WTC11 (cell line): ENCODE measurements around the gene KLHL8. TPM values are rescaled to one million over a fixed set of nuclear protein-coding genes. Genes with fewer than 3 reads are reported as not detected.
A peak's percentile ranks its signal among the peaks of the same experiment; 100 is the strongest.

Experiments used
- ATAC-seq: fragments of 200-7000 bp; cut with Tn5 transposase; 2 replicates; pipeline ENCODE4 v1.10.0; 2021; ENCODE audit warnings: mild to moderate bottlenecking, moderate library complexity
- CTCF ChIA-PET: fragments of 300-600 bp; sonication (Branson Sonifier 250); formaldehyde crosslinking; loops from one replicate; lab custom pipeline; 2021; ENCODE audit warnings: antibody characterized with exemption; lab: Charles Lee
- POLR2A ChIA-PET: fragments of 350-600 bp; sonication (Branson Sonifier 250); formaldehyde crosslinking; loops from one replicate; lab custom pipeline; 2021; ENCODE audit warnings: antibody characterized with exemption; lab: Charles Lee
- DNase-seq: peaks from one replicate; pipeline ENCODE4 v3.0.0; 2021; ENCODE audit warnings: low spot score
- H3K27ac Mint-ChIP-seq: 2 replicates; pipeline ENCODE4 v1.8.0; 2021; ENCODE audit warnings: mixed read lengths
- H3K27me3 Mint-ChIP-seq: 2 replicates; pipeline ENCODE4 v1.8.0; 2021; ENCODE audit warnings: low read depth, mild to moderate bottlenecking, moderate library complexity, mixed read lengths
- H3K36me3 Mint-ChIP-seq: 2 replicates; pipeline ENCODE4 v1.8.0; 2021; ENCODE audit warnings: mixed read lengths
- H3K4me1 Mint-ChIP-seq: 2 replicates; pipeline ENCODE4 v1.8.0; 2022; ENCODE audit warnings: mixed read lengths
- H3K4me3 Mint-ChIP-seq: 2 replicates; pipeline ENCODE4 v1.8.0; 2021; ENCODE audit warnings: mild to moderate bottlenecking, moderate library complexity, mixed read lengths
- H3K9me3 Mint-ChIP-seq: 2 replicates; pipeline ENCODE4 v1.8.0; 2021; ENCODE audit warnings: mixed read lengths
- ATF3 ChIP-seq: sonication (generic); formaldehyde crosslinking; conservative IDR thresholded peaks from 2 replicates; pipeline ENCODE4 v1.8.1; 2022; ENCODE audit warnings: mild to moderate bottlenecking, missing genetic modification reagents
- FOXJ3 ChIP-seq: sonication (generic); formaldehyde crosslinking; IDR thresholded peaks from 2 replicates; pipeline ENCODE4 v1.9.0; 2021; ENCODE audit warnings: missing genetic modification reagents, mild to moderate bottlenecking, borderline replicate concordance
- FOXK1 ChIP-seq: sonication (generic); formaldehyde crosslinking; IDR thresholded peaks from 2 replicates; pipeline ENCODE4 v1.8.0; 2022; ENCODE audit warnings: mild to moderate bottlenecking, moderate library complexity, missing genetic modification reagents
- GABPB1 ChIP-seq: sonication (generic); formaldehyde crosslinking; IDR thresholded peaks from 2 replicates; pipeline ENCODE4 v1.8.1; 2023; ENCODE audit warnings: mild to moderate bottlenecking, missing genetic modification reagents
- HMGXB4 ChIP-seq: sonication (generic); formaldehyde crosslinking; IDR thresholded peaks from 2 replicates; pipeline ENCODE4 v1.8.1; 2023; ENCODE audit warnings: mild to moderate bottlenecking, moderate library complexity, missing genetic modification reagents
- IRF1 ChIP-seq: sonication (generic); formaldehyde crosslinking; IDR thresholded peaks from 2 replicates; pipeline ENCODE4 v1.8.0; 2023; ENCODE audit warnings: missing genetic modification reagents
- NFE2L1 ChIP-seq: sonication (generic); formaldehyde crosslinking; IDR thresholded peaks from 2 replicates; pipeline ENCODE4 v1.8.1; 2023; ENCODE audit warnings: missing genetic modification reagents
- NR2C2 ChIP-seq: sonication (generic); formaldehyde crosslinking; IDR thresholded peaks from 2 replicates; pipeline ENCODE4 v1.8.0; 2022; ENCODE audit warnings: mild to moderate bottlenecking, missing genetic modification reagents
- RELA ChIP-seq: sonication (generic); formaldehyde crosslinking; IDR thresholded peaks from 2 replicates; pipeline ENCODE4 v1.8.1; 2022; ENCODE audit warnings: missing genetic modification reagents, mild to moderate bottlenecking, borderline replicate concordance
- RORB ChIP-seq: fragments of 250-450 bp; sonication (Bioruptor Pico); IDR thresholded peaks from 2 replicates; pipeline ENCODE4 v1.9.0; 2021; ENCODE audit warnings: mild to moderate bottlenecking
- SOX15 ChIP-seq: fragments of 250-450 bp; sonication (Bioruptor Pico); IDR thresholded peaks from 2 replicates; pipeline ENCODE4 v1.9.0; 2021; ENCODE audit warnings: mild to moderate bottlenecking
- SP1 ChIP-seq: sonication (generic); formaldehyde crosslinking; conservative IDR thresholded peaks from 2 replicates; pipeline ENCODE4 v1.8.1; 2022; ENCODE audit warnings: missing genetic modification reagents
- ZNF219 ChIP-seq: sonication (generic); formaldehyde crosslinking; IDR thresholded peaks from 2 replicates; pipeline ENCODE4 v1.8.0; 2023; ENCODE audit warnings: missing genetic modification reagents, mild to moderate bottlenecking, borderline replicate concordance
- total RNA-seq: library from RNA; stranded (reverse); gene quantifications from 3 replicates; pipeline ENCODE4 v1.2.3, GENCODE V29; 2021
- TF ChIP-seq, protein P1 (sequence below): sonication (generic); formaldehyde crosslinking; IDR thresholded peaks from 2 replicates; pipeline ENCODE4 v1.8.1; 2023; ENCODE audit warnings: mild to moderate bottlenecking, missing genetic modification reagents, moderate library complexity
- TF ChIP-seq, protein P2 (sequence below): sonication (generic); formaldehyde crosslinking; IDR thresholded peaks from 2 replicates; pipeline ENCODE4 v1.8.1; 2023; ENCODE audit warnings: mild to moderate bottlenecking, missing genetic modification reagents
- TF ChIP-seq, protein P3 (sequence below): fragments of 250-450 bp; sonication (Bioruptor Pico); IDR thresholded peaks from 2 replicates; pipeline ENCODE4 v1.9.0; 2021; ENCODE audit warnings: mild to moderate bottlenecking, borderline replicate concordance
- TF ChIP-seq, protein P4 (sequence below): fragments of 250-450 bp; sonication (Bioruptor Pico); IDR thresholded peaks from 2 replicates; pipeline ENCODE4 v2.1.2; 2022; ENCODE audit warnings: mild to moderate bottlenecking, moderate library complexity

The KLHL8 gene
- total RNA-seq, 1 experiment from 2014 or later: 7.3 TPM

DNA sequence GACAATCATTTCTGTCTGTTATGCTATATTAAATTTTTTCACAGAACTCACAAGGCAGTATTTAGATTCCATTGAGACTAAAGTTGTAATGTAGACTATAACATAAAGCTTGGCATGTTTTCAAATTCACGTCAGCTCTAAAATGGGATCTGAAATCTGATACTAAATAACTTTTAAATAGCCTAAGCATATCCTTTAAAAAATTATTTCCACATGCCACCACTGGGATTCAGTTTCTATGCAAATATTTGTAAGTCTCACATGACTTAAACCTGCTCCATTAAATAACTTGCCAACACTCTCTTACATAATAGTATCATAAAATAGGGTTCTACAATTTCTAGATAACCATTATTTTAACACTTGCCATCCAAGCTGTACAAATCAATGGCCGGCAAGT is 32.4 kb downstream of the KLHL8 start (continued):
- TF ChIP-seq, protein P1, sequence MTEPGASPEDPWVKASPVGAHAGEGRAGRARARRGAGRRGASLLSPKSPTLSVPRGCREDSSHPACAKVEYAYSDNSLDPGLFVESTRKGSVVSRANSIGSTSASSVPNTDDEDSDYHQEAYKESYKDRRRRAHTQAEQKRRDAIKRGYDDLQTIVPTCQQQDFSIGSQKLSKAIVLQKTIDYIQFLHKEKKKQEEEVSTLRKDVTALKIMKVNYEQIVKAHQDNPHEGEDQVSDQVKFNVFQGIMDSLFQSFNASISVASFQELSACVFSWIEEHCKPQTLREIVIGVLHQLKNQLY (CRISPR knock-in tag): no peak

GRCh38 chr4:87185146-87185870 is 35.1 kb downstream of the KLHL8 start:
- Mint-ChIP-seq H3K27ac (peak overlapping the region; percentile 63; the same call in 1 of the 2 replicates), H3K27me3 (no peaks in the 10 kb centered on the region)
- CTCF ChIA-PET: interaction anchor here (1.3 to 1.6 kb wide), 2 partner anchors 29 to 35 kb away, joined by 4 read pairs; no protein-coding TSS in a partner anchor
- no peak for TF ChIP-seq IRF1
- TF ChIP-seq HMGXB4 (CRISPR knock-in tag): no peak
- no peak for TF ChIP-seq GABPB1
- TF ChIP-seq, protein P2, sequence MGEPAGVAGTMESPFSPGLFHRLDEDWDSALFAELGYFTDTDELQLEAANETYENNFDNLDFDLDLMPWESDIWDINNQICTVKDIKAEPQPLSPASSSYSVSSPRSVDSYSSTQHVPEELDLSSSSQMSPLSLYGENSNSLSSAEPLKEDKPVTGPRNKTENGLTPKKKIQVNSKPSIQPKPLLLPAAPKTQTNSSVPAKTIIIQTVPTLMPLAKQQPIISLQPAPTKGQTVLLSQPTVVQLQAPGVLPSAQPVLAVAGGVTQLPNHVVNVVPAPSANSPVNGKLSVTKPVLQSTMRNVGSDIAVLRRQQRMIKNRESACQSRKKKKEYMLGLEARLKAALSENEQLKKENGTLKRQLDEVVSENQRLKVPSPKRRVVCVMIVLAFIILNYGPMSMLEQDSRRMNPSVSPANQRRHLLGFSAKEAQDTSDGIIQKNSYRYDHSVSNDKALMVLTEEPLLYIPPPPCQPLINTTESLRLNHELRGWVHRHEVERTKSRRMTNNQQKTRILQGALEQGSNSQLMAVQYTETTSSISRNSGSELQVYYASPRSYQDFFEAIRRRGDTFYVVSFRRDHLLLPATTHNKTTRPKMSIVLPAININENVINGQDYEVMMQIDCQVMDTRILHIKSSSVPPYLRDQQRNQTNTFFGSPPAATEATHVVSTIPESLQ: no peak
- TF ChIP-seq RORB: no peak
- no peak for TF ChIP-seq FOXJ3
- TF ChIP-seq SOX15 (CRISPR knock-in tag): no peak
- TF ChIP-seq, all 79 proteins: peak for 0
- Mint-ChIP-seq H3K4me3 (no peak overlapping the region), H3K4me1 (no peaks in the 10 kb centered on the region), H3K36me3 (peaks cover 3% of the 10 kb centered on the region; the same call in 1 of the 2 replicates), H3K9me3 (peaks cover 4% of the 10 kb centered on the region; the same call in 1 of the 2 replicates)
- POLR2A ChIA-PET: no interaction called here
- no peak for DNase-seq
- ATAC-seq: no peak

GRCh38 chr4:87180767-87181166 is 39.7 kb downstream of the KLHL8 start:
- no peaks in the 10 kb centered on the region for H3K9me3 Mint-ChIP-seq

More at GRCh38 chr4:87180767-87181166, 39.7 kb downstream of the KLHL8 start:
- DNase-seq (no peak), ATAC-seq (no peak)
- no peak overlapping the region for H3K27ac Mint-ChIP-seq
- ChIA-PET CTCF (no interaction called here), POLR2A (interaction anchor here (0.6 kb wide), 1 partner anchor 1654 kb away, joined by 4 read pairs; no protein-coding TSS in a partner anchor)
- H3K27me3 Mint-ChIP-seq: no peaks in the 10 kb centered on the region
- H3K4me3 Mint-ChIP-seq: no peak overlapping the region
- H3K36me3 Mint-ChIP-seq: peaks cover 3% of the 10 kb centered on the region; the same call in 1 of the 2 replicates
- no peaks in the 10 kb centered on the region for H3K4me1 Mint-ChIP-seq
- TF ChIP-seq SP1 (CRISPR knock-in tag) (no peak), ZNF219 (no peak), FOXK1 (no peak), ATF3 (CRISPR knock-in tag) (no peak), NFE2L1 (no peak), RELA (CRISPR knock-in tag) (no peak), NR2C2 (CRISPR knock-in tag) (no peak)
- TF ChIP-seq, protein P3, sequence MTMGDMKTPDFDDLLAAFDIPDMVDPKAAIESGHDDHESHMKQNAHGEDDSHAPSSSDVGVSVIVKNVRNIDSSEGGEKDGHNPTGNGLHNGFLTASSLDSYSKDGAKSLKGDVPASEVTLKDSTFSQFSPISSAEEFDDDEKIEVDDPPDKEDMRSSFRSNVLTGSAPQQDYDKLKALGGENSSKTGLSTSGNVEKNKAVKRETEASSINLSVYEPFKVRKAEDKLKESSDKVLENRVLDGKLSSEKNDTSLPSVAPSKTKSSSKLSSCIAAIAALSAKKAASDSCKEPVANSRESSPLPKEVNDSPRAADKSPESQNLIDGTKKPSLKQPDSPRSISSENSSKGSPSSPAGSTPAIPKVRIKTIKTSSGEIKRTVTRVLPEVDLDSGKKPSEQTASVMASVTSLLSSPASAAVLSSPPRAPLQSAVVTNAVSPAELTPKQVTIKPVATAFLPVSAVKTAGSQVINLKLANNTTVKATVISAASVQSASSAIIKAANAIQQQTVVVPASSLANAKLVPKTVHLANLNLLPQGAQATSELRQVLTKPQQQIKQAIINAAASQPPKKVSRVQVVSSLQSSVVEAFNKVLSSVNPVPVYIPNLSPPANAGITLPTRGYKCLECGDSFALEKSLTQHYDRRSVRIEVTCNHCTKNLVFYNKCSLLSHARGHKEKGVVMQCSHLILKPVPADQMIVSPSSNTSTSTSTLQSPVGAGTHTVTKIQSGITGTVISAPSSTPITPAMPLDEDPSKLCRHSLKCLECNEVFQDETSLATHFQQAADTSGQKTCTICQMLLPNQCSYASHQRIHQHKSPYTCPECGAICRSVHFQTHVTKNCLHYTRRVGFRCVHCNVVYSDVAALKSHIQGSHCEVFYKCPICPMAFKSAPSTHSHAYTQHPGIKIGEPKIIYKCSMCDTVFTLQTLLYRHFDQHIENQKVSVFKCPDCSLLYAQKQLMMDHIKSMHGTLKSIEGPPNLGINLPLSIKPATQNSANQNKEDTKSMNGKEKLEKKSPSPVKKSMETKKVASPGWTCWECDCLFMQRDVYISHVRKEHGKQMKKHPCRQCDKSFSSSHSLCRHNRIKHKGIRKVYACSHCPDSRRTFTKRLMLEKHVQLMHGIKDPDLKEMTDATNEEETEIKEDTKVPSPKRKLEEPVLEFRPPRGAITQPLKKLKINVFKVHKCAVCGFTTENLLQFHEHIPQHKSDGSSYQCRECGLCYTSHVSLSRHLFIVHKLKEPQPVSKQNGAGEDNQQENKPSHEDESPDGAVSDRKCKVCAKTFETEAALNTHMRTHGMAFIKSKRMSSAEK (CRISPR knock-in tag): no peak
- TF ChIP-seq, protein P4, sequence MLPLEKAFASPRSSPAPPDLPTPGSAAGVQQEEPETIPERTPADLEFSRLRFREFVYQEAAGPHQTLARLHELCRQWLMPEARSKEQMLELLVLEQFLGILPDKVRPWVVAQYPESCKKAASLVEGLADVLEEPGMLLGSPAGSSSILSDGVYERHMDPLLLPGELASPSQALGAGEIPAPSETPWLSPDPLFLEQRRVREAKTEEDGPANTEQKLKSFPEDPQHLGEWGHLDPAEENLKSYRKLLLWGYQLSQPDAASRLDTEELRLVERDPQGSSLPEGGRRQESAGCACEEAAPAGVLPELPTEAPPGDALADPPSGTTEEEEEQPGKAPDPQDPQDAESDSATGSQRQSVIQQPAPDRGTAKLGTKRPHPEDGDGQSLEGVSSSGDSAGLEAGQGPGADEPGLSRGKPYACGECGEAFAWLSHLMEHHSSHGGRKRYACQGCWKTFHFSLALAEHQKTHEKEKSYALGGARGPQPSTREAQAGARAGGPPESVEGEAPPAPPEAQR (CRISPR knock-in tag): no peak
